Sigmoid colon (tissue), 7 donors: ENCODE measurements around the gene UNKL. TPM values are rescaled to one million over a fixed set of nuclear protein-coding genes. Genes with fewer than 3 reads are reported as not detected.

Experiments used
- DNase-seq: peaks from one replicate; pipeline ENCODE4 v3.0.0-alpha.2; 2019
- H3K27ac ChIP-seq, 4 donors: fragments of 200-600 bp; sonication (generic); one replicate each; pipeline ENCODE4 v1.5.1; 2016 to 2019; ENCODE audit warnings: mild to moderate bottlenecking in 1 of 4
- H3K27me3 ChIP-seq, 3 donors: fragments of 200-600 bp; sonication (generic); one replicate each; pipeline ENCODE4 v1.5.1; 2019; ENCODE audit warnings: mild to moderate bottlenecking in 1 of 3
- H3K36me3 ChIP-seq, 4 donors: fragments of 200-600 bp; sonication (generic); one replicate each; pipeline ENCODE4 v1.5.1; 2016 to 2019
- H3K4me1 ChIP-seq, 4 donors: fragments of 200-600 bp; sonication (generic); one replicate each; pipeline ENCODE4 v1.5.1; 2017 to 2019
- H3K4me3 ChIP-seq, 4 donors: fragments of 200-600 bp; sonication (generic); one replicate each; pipeline ENCODE4 v1.5.1; 2017 to 2019; ENCODE audit warnings: mild to moderate bottlenecking in 2 of 4, moderate library complexity in 1 of 4
- H3K9me3 ChIP-seq, 4 donors: fragments of 200-600 bp in 3 of 4; sonication (generic) in 3 of 4; one replicate each; pipeline versions ENCODE4 v1.5.1 to v1.6.1; 2013 to 2019
- EP300 ChIP-seq, 4 donors: sonication (generic); formaldehyde crosslinking; IDR thresholded peaks; one replicate each; pipeline ENCODE4 v1.6.1; 2017; ENCODE audit warnings: antibody characterized with exemption in 4 of 4
- POLR2A ChIP-seq, 2 donors: fragments of 450-650 bp; IDR thresholded peaks; one replicate each; pipeline ENCODE4 v1.6.1; 2016; ENCODE audit warnings: antibody characterized with exemption in 2 of 2, mild to moderate bottlenecking in 2 of 2, moderate library complexity in 2 of 2
- POLR2AphosphoS5 ChIP-seq, 4 donors: sonication (generic); formaldehyde crosslinking; IDR thresholded peaks; one replicate each; pipeline ENCODE4 v1.6.1; 2017; ENCODE audit warnings: antibody characterized with exemption in 4 of 4
- WGBS, 2 donors: extraction: QIAGEN DNeasy Blood & Tissue Kit; methylation state at CpG; one replicate each; pipeline ENCODE4 v1.1.7; 2013; 5-methylcytosine and 5-hydroxymethylcytosine counted together
- intact Hi-C: fragments of 100-400 bp; cut with DNase I; formaldehyde crosslinking; loops from one replicate; pipeline ENCODE4 v1.15.1; 2023
- polyA plus RNA-seq, 3 donors: library from polyadenylated mRNA; stranded (reverse); fragments of 200-250 nt; gene quantifications; one replicate each; pipeline ENCODE4 v1.2.3, GENCODE V29; 2013
- total RNA-seq, 4 donors: library from RNA; depleted of rRNA; stranded (reverse); fragments of >200 nt; gene quantifications; one replicate each; pipeline ENCODE4 v1.1.0, GENCODE V29; 2016
- TF ChIP-seq, protein P1 (sequence below), 4 experiments: fragments of 450-650 bp in 3 of 4; fragments of 200-600 bp in 1 of 4; IDR thresholded peaks; one replicate each; pipeline ENCODE4 v1.5.1; 2016 to 2019; ENCODE audit warnings: antibody characterized with exemption in 4 of 4, mild to moderate bottlenecking in 3 of 4, moderate library complexity in 2 of 4
- donor health status: healthy with polysubstance abuse.
- donor health status: Bipolar disorder and iron deficiency.
- donor health status: healthy.

The UNKL gene
- total and polyA plus RNA-seq, 7 donors: 2.1 to 29.1 (median 19.6) TPM

- 78 to 87% methylated on average over 63 of the region's 63 CpGs for WGBS, 2 donors
- H3K27ac ChIP-seq: no peak overlapping the region
- H3K4me1 ChIP-seq: peaks cover 0 to 7% (median 0%) of the 10 kb centered on the region in 4 donors
- no peak overlapping the region for H3K4me3 ChIP-seq
- H3K9me3 ChIP-seq: no peaks in the 10 kb centered on the region
- H3K36me3 ChIP-seq: no peaks in the 10 kb centered on the region
- no peak for TF ChIP-seq EP300 (IDR thresholded peaks at IDR 0.05)
- intact Hi-C loops: no loop called here
- DNase-seq: no peak
- no peaks in the 10 kb centered on the region for H3K27me3 ChIP-seq
Measured at GRCh38 chr16:1432388-1433262, 18.1 kb upstream of the UNKL start.

DNA sequence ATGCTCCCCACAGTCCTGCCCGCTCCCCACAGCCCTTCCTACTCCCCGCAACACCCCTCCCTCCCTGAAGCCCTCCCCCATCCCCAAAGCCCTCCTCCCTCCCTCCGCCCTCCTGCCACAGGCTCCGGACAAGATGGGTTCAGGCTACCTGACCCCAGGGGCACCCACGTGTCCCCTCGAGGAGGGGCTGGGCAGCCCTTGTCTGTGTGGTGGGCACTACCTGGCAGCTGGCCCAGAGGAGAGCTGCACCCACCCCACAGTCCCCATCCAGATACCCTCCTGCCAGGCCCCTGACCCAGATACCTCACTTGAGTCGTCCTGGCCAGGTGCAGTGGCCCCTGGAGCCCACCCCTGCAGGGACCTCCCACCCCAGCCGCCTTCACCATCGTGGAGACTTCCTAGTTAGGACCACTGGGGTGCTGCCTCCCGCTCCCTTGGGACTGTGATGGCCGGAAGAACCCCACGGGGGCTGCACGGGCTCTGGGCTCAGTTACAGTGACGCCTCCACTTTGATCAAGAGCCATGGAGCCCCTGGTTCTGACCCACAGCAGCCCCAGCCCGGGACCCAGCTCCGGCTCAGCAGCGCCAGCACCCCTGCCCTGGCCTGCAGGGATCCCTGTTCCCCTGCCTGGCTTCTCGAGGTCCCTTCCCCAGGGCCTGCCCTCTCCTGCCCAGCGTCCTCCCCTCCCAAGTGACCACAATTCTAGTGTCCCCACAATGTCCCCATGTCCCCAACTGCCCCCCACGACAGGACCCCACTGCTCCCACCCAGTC, 17.2 kb upstream of the UNKL start:
- DNase-seq: no peak
- 72 to 82% methylated on average over 20 of the region's 20 CpGs for WGBS, 2 donors
- Histone ChIP-seq H3K27me3 (no peaks in the 10 kb centered on the region), H3K36me3 (no peaks in the 10 kb centered on the region), H3K27ac (no peak overlapping the region), H3K4me1 (peaks cover 0 to 7% (median 0%) of the 10 kb centered on the region in 4 donors), H3K4me3 (no peak overlapping the region), H3K9me3 (no peaks in the 10 kb centered on the region)
- intact Hi-C loops: no loop called here
- TF ChIP-seq POLR2A (IDR thresholded peaks at IDR 0.05) (no peak), EP300 (IDR thresholded peaks at IDR 0.05) (no peak), POLR2AphosphoS5 (IDR thresholded peaks at IDR 0.05) (no peak)
- TF ChIP-seq, protein P1, sequence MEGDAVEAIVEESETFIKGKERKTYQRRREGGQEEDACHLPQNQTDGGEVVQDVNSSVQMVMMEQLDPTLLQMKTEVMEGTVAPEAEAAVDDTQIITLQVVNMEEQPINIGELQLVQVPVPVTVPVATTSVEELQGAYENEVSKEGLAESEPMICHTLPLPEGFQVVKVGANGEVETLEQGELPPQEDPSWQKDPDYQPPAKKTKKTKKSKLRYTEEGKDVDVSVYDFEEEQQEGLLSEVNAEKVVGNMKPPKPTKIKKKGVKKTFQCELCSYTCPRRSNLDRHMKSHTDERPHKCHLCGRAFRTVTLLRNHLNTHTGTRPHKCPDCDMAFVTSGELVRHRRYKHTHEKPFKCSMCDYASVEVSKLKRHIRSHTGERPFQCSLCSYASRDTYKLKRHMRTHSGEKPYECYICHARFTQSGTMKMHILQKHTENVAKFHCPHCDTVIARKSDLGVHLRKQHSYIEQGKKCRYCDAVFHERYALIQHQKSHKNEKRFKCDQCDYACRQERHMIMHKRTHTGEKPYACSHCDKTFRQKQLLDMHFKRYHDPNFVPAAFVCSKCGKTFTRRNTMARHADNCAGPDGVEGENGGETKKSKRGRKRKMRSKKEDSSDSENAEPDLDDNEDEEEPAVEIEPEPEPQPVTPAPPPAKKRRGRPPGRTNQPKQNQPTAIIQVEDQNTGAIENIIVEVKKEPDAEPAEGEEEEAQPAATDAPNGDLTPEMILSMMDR (IDR thresholded peaks at IDR 0.05): no peak

DNA sequence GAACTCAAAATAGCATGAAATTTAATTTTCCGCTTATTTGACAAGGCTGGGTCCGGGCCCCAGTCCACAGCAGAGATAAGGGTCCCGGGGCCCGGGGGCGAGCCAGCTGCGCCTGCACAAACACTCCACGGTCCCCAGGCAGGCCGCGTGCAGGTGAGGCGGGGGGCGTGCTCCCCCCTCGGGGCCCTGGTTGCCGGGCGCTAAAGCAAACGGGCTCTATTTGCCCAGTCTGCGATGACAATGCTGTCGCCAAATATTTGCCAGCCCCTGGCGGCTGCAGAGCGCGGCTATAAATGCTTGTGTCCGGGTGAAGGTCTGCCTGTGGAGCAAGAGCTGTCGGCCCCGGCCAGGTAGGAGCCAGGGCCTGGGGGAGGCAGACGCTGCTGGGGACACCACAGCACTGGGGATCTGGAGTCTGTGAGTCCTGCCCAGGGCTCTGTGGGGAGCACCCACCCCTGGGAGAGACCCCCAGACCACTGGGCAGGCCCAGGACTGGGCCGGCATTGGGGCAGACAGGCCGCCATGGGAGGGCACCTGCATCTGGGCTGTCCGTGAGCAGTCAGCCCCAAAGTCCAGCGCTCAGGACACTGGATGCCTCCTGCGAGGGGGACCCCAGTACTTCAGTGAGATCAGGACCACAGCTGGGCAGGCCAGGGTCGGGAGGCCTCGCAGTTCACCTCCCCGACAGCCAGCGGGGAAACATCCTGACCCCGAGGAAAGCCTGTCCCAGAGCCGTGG, 16.4 kb upstream of the UNKL start, which contains the start of gene PERCC1:
Gene PERCC1, plus strand, starts transcription at position 320 of the 738 bp plus-strand sequence. CDS start 1,516 bp downstream, outside the sequence.
- Histone ChIP-seq H3K9me3 (no peaks in the 10 kb centered on the region), H3K27me3 (no peaks in the 10 kb centered on the region), H3K4me3 (no peak within 1 kb of the TSS), H3K4me1 (peaks cover 0 to 7% (median 0%) of the 10 kb centered on the region in 4 donors), H3K36me3 (no peaks in the 10 kb centered on the region), H3K27ac (no peak within 1 kb of the TSS)
- no peak for TF ChIP-seq POLR2AphosphoS5 (IDR thresholded peaks at IDR 0.05)
- TF ChIP-seq, protein P1 (IDR thresholded peaks at IDR 0.05): no peak
- no peak for TF ChIP-seq EP300 (IDR thresholded peaks at IDR 0.05)
- TF ChIP-seq POLR2A (IDR thresholded peaks at IDR 0.05): no peak
- WGBS, 2 donors: 28 to 57% methylated on average over 35 of the region's 35 CpGs
- intact Hi-C loops: no loop called here
- no peak for DNase-seq

DNA sequence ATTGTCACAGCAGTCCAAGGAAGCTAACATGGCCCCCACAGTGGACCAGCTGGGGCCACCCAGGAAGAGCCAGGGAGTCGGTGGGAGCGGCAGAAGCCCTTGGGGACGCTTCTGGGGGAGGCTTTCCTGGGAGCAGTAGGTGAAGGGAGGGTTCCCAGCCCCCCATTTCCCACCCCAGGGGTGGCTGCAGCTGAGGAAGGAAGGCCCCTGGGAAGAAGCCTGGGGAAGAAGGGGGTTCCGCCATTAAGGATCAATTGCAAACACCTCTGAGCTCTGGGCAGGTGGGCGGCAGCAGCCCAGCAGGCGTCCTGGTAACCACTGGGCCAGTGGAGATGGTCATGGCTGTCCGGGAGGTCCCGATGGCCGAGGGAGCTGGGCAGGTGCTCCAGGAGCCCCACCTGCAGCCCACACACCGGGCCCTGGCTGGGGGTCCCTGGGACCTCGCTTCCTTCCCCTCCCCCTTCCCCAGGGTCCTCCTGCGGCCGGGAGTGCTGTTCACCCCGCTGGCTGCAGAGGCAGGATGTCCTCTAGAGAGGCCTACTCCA, 15.8 kb upstream of the UNKL start:
- intact Hi-C loops: no loop called here
- H3K36me3 ChIP-seq: no peaks in the 10 kb centered on the region
- H3K9me3 ChIP-seq: no peaks in the 10 kb centered on the region
- no peak overlapping the region for H3K4me3 ChIP-seq
- WGBS, 2 donors: 55 to 60% methylated on average over 14 of the region's 14 CpGs
- no peak for DNase-seq
- H3K27me3 ChIP-seq: no peaks in the 10 kb centered on the region
- H3K27ac ChIP-seq: no peak overlapping the region
- TF ChIP-seq EP300 (IDR thresholded peaks at IDR 0.05) (no peak), POLR2AphosphoS5 (IDR thresholded peaks at IDR 0.05) (no peak), POLR2A (IDR thresholded peaks at IDR 0.05) (no peak)
- TF ChIP-seq, protein P1 (IDR thresholded peaks at IDR 0.05): no peak
- H3K4me1 ChIP-seq: peaks cover 0 to 7% (median 0%) of the 10 kb centered on the region in 4 donors
